ENCODE measurements around the gene JOSD2. TPM values are rescaled to one million over a fixed set of nuclear protein-coding genes. Genes with fewer than 3 reads are reported as not detected.
"Not testable (repeated sequence)": the region's sequence is repeated elsewhere in the genome, so short reads cannot be mapped to it uniquely, and the experiment has no call there.

The JOSD2 gene
- polyA plus RNA-seq, 4 donors: 6.7 to 16.9 (median 8.8) TPM

GRCh38 chr19:50547385-50548190 lies 36.6 kb upstream of the JOSD2 start:
- no peak for DNase-seq (ENCODE audit: low read depth in 4 of 4, low spot score in 3 of 4)

GRCh38 chr19:50546527-50547221 lies 35.7 kb upstream of the JOSD2 start:
- no peak for DNase-seq (ENCODE audit: low read depth in 4 of 4, low spot score in 3 of 4)

GRCh38 chr19:50542943-50543342 lies 32.0 kb upstream of the JOSD2 start:
- DNase-seq (ENCODE audit: low read depth in 4 of 4, low spot score in 3 of 4): no peak

GRCh38 chr19:50537769-50538230 lies 26.8 kb upstream of the JOSD2 start:
- DNase-seq (ENCODE audit: low read depth in 4 of 4, low spot score in 3 of 4): peak in 2 of 4 donors; percentile 47 to 59

- DNase-seq (ENCODE audit: low read depth in 4 of 4, low spot score in 3 of 4): no peak
Measured at GRCh38 chr19:50537306-50537685, 26.3 kb upstream of the JOSD2 start.

- DNase-seq (ENCODE audit: low read depth in 4 of 4, low spot score in 3 of 4): no peak
Measured at GRCh38 chr19:50536662-50537305, 25.8 kb upstream of the JOSD2 start.

GRCh38 chr19:50535672-50536187 lies 24.7 kb upstream of the JOSD2 start:
- DNase-seq (ENCODE audit: low read depth in 4 of 4, low spot score in 3 of 4): no peak

GRCh38 chr19:50534478-50534877 lies 23.5 kb upstream of the JOSD2 start:
- DNase-seq (ENCODE audit: low read depth in 4 of 4, low spot score in 3 of 4): no peak

GRCh38 chr19:50532952-50533351 lies 22.0 kb upstream of the JOSD2 start:
- no peak for DNase-seq (ENCODE audit: low read depth in 4 of 4, low spot score in 3 of 4)

- no peak for DNase-seq (ENCODE audit: low read depth in 4 of 4, low spot score in 3 of 4)
Measured at GRCh38 chr19:50531171-50531612, 20.2 kb upstream of the JOSD2 start.

GRCh38 chr19:50528052-50528451 lies 17.1 kb upstream of the JOSD2 start:
- not testable (repeated sequence) for DNase-seq (ENCODE audit: low read depth in 4 of 4, low spot score in 3 of 4)

- DNase-seq (ENCODE audit: low read depth in 4 of 4, low spot score in 3 of 4): no peak
Measured at GRCh38 chr19:50522881-50523280, 11.9 kb upstream of the JOSD2 start.

GRCh38 chr19:50520822-50521465 lies 10.0 kb upstream of the JOSD2 start:
- DNase-seq (ENCODE audit: low read depth in 4 of 4, low spot score in 3 of 4): no peak

GRCh38 chr19:50519006-50519575 lies 8.1 kb upstream of the JOSD2 start:
- no peak for DNase-seq (ENCODE audit: low read depth in 4 of 4, low spot score in 3 of 4)

- DNase-seq (ENCODE audit: low read depth in 4 of 4, low spot score in 3 of 4): no peak
Measured at GRCh38 chr19:50518091-50519005, 7.4 kb upstream of the JOSD2 start.

GRCh38 chr19:50517704-50518075 lies 6.7 kb upstream of the JOSD2 start:
- DNase-seq (ENCODE audit: low read depth in 4 of 4, low spot score in 3 of 4): no peak

- DNase-seq (ENCODE audit: low read depth in 4 of 4, low spot score in 3 of 4): no peak
Measured at GRCh38 chr19:50516964-50517703, 6.1 kb upstream of the JOSD2 start.

- no peak for DNase-seq (ENCODE audit: low read depth in 4 of 4, low spot score in 3 of 4)
Measured at GRCh38 chr19:50516456-50516855, 5.5 kb upstream of the JOSD2 start.

GRCh38 chr19:50515168-50515561 lies 4.2 kb upstream of the JOSD2 start:
- DNase-seq (ENCODE audit: low read depth in 4 of 4, low spot score in 3 of 4): no peak

All from right renal pelvis (tissue), 4 donors.